ENCODE measurements around the gene PCYOX1L.

GRCh38 chr5:149358294-149358651 is 427 bp downstream of the PCYOX1L start:
- TF ChIP-seq CTCF (IDR thresholded peaks at IDR 0.05) (no peak), EP300 (IDR thresholded peaks at IDR 0.05) (no peak), POLR2A (IDR thresholded peaks at IDR 0.05) (no peak), POLR2AphosphoS5 (IDR thresholded peaks at IDR 0.05) (no peak)
